Measurements from ENCODE around the gene LRRC31. TPM values are rescaled to one million over a fixed set of nuclear protein-coding genes. Genes with fewer than 3 reads are reported as not detected.

Gene LRRC31
- total RNA-seq, 2 experiments from 2014 or later = not detected

- CTCF ChIA-PET = interaction anchor here (1.2 to 1.4 kb wide), 2 partner anchors 12 to 18 kb away, joined by 3 to 5 read pairs; no protein-coding TSS in a partner anchor
- POLR2A ChIA-PET = no interaction called here
- no peak for DNase-seq
- Mint-ChIP-seq H3K4me3 (no peak overlapping the region), H3K4me1 (peaks cover 8% of the 10 kb centered on the region), H3K27ac (no peak overlapping the region), H3K9me3 (no peaks in the 10 kb centered on the region), H3K27me3 (peaks cover 2% of the 10 kb centered on the region), H3K36me3 (ENCODE audit: low read depth) (no peaks in the 10 kb centered on the region)
Observed at GRCh38 chr3:169880576-169881250, 11.0 kb upstream of the LRRC31 start.

GRCh38 chr3:169879845-169880575 is 10.3 kb upstream of the LRRC31 start:
- H3K36me3 Mint-ChIP-seq (ENCODE audit: low read depth) = no peaks in the 10 kb centered on the region
- DNase-seq = no peak
- peaks cover 2% of the 10 kb centered on the region for H3K27me3 Mint-ChIP-seq
- no peak overlapping the region for H3K27ac Mint-ChIP-seq
- ChIA-PET CTCF (no interaction called here), POLR2A (no interaction called here)
- H3K4me3 Mint-ChIP-seq = no peak overlapping the region
- H3K9me3 Mint-ChIP-seq = no peaks in the 10 kb centered on the region
- H3K4me1 Mint-ChIP-seq = peaks cover 8% of the 10 kb centered on the region

GRCh38 chr3:169879013-169879557 is 9.3 kb upstream of the LRRC31 start:
- POLR2A ChIA-PET = no interaction called here
- Mint-ChIP-seq H3K9me3 (no peaks in the 10 kb centered on the region), H3K27me3 (peaks cover 1% of the 10 kb centered on the region), H3K36me3 (ENCODE audit: low read depth) (no peaks in the 10 kb centered on the region), H3K4me3 (no peak overlapping the region), H3K27ac (no peak overlapping the region), H3K4me1 (peaks cover 5% of the 10 kb centered on the region)
- CTCF ChIA-PET = no interaction called here
- no peak for DNase-seq

GRCh38 chr3:169871129-169871886 is 1.6 kb upstream of the LRRC31 start:
- peak; percentile 53 for DNase-seq
- H3K4me3 Mint-ChIP-seq = peak overlapping the region; percentile 3
- peaks cover 28% of the 10 kb centered on the region for H3K4me1 Mint-ChIP-seq
- ChIA-PET CTCF (interaction anchor here (1.4 kb wide), 1 partner anchor 9 kb away, joined by 3 read pairs; no protein-coding TSS in a partner anchor), POLR2A (no interaction called here)
- peaks cover 1% of the 10 kb centered on the region for H3K27me3 Mint-ChIP-seq
- peak overlapping the region; percentile 0 for H3K27ac Mint-ChIP-seq
- H3K36me3 Mint-ChIP-seq (ENCODE audit: low read depth) = no peaks in the 10 kb centered on the region
- H3K9me3 Mint-ChIP-seq = no peaks in the 10 kb centered on the region

- Mint-ChIP-seq H3K27ac (no peak overlapping the region), H3K9me3 (no peaks in the 10 kb centered on the region), H3K27me3 (peaks cover 3% of the 10 kb centered on the region), H3K4me3 (no peak overlapping the region), H3K36me3 (ENCODE audit: low read depth) (no peaks in the 10 kb centered on the region), H3K4me1 (peaks cover 51% of the 10 kb centered on the region)
- no peak for DNase-seq
- ChIA-PET POLR2A (no interaction called here), CTCF (interaction anchor here (0.6 kb wide), 1 partner anchor 400 kb away, joined by 3 read pairs; no protein-coding TSS in a partner anchor)
Observed at GRCh38 chr3:169868369-169868768, 1.4 kb downstream of the LRRC31 start.

GRCh38 chr3:169867584-169868210 is 2.0 kb downstream of the LRRC31 start:
- no peak overlapping the region for H3K27ac Mint-ChIP-seq
- no peak overlapping the region for H3K4me3 Mint-ChIP-seq
- CTCF ChIA-PET = interaction anchor here (0.6 kb wide), 1 partner anchor 401 kb away, joined by 3 read pairs; no protein-coding TSS in a partner anchor
- DNase-seq = no peak
- H3K27me3 Mint-ChIP-seq = peaks cover 3% of the 10 kb centered on the region
- POLR2A ChIA-PET = no interaction called here
- H3K4me1 Mint-ChIP-seq = peaks cover 51% of the 10 kb centered on the region
- H3K36me3 Mint-ChIP-seq (ENCODE audit: low read depth) = no peaks in the 10 kb centered on the region
- no peaks in the 10 kb centered on the region for H3K9me3 Mint-ChIP-seq

DNA sequence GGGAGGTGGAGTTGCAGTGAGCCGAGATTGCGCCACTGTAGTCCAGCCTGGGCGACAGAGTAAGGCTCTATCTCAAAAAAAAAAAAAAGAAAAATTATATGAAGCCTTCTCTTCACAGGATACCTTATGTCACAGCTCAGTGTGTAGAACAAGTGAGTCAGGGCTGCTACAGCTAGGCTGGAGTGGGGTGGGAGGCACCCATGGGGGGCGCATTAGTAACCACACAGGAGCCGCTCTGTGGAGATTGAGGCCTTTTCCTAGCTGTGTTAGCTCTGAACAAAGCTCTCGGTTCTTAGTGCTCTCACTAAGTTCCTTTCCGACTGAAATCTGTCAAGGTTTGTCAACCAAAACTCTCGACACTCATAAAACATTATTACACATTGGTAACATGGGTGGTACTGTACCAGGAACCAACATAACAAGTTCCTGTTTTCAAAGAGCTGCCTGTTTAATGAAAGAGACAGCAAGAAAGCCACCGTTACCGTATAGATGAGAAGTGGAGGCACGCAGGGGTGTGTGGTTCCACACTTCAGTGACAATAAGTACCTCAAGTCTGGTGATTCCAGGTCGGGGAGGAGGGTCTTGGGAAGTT is 4.5 kb downstream of the LRRC31 start:
- Mint-ChIP-seq H3K9me3 (no peaks in the 10 kb centered on the region), H3K4me3 (no peak overlapping the region), H3K27ac (peak overlapping the region; percentile 84), H3K36me3 (ENCODE audit: low read depth) (no peaks in the 10 kb centered on the region), H3K4me1 (peaks cover 34% of the 10 kb centered on the region), H3K27me3 (peaks cover 8% of the 10 kb centered on the region)
- ChIA-PET POLR2A (no interaction called here), CTCF (interaction anchor here (0.6 to 0.7 kb wide), 2 partner anchors 25 to 102 kb away, joined by 3 to 5 read pairs; no protein-coding TSS in a partner anchor)
- no peak for DNase-seq

DNA sequence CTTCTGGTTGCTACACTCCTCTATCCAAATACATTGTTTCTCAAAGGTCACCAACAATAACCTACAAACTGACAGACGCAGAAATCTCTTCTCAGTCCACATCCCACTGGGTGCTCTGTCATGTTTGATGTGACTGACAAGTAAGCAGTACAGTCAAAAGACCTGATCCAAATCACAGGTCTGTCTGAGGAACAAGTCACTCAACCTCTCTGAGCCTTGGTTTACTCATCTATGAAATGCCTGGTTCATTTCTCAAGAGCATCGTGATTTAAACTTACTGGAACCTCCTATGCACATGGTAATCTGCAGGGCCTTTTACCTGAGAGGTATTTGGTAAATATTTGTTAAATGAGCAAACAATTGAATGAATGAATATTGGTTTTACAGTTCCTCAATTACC is 5.5 kb downstream of the LRRC31 start:
- POLR2A ChIA-PET = no interaction called here
- Mint-ChIP-seq H3K27ac (no peak overlapping the region), H3K27me3 (peaks cover 9% of the 10 kb centered on the region), H3K4me3 (no peak overlapping the region), H3K4me1 (peaks cover 26% of the 10 kb centered on the region), H3K36me3 (ENCODE audit: low read depth) (no peaks in the 10 kb centered on the region), H3K9me3 (no peaks in the 10 kb centered on the region)
- CTCF ChIA-PET = interaction anchor here (1.1 kb wide), 1 partner anchor 24 kb away, joined by 3 read pairs; no protein-coding TSS in a partner anchor
- no peak for DNase-seq

- no peaks in the 10 kb centered on the region for H3K36me3 Mint-ChIP-seq (ENCODE audit: low read depth)
- POLR2A ChIA-PET = interaction anchor here (0.7 kb wide), 1 partner anchor 99 kb away, joined by 3 read pairs; the partner anchor contains the start of gene TERC
- H3K27ac Mint-ChIP-seq = no peak overlapping the region
- peaks cover 10% of the 10 kb centered on the region for H3K27me3 Mint-ChIP-seq
- H3K4me1 Mint-ChIP-seq = peaks cover 24% of the 10 kb centered on the region
- H3K9me3 Mint-ChIP-seq = no peaks in the 10 kb centered on the region
- CTCF ChIA-PET = interaction anchor here (1.1 to 1.6 kb wide), 4 partner anchors 16 to 36 kb away, joined by 3 read pairs; no protein-coding TSS in a partner anchor
- H3K4me3 Mint-ChIP-seq = no peak overlapping the region
- peak; percentile 71 for DNase-seq
Observed at GRCh38 chr3:169863458-169863899, 6.3 kb downstream of the LRRC31 start.

DNA sequence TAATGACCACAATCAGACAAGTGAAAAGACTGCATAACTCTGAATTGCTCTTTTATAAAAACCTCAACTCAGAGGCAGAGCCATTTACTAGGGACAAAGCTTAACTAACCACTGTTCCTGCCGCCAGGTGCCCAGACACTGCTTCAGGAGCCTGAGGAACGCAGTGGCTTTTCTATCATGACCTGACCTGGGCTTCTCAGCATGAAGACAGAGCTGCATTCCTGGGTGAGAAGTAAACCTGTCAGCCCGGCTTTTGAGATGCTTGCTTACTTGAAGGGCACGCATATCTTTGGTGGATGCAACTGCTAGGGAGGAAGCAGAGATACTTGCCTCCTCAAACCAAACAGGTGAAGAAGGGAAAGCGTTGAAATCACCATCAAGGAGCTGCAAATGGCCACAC is 7.9 kb downstream of the LRRC31 start:
- ChIA-PET POLR2A (no interaction called here), CTCF (interaction anchor here (0.6 to 1.6 kb wide), 7 partner anchors 9 to 1942 kb away, joined by 3 to 5 read pairs (median 3); no protein-coding TSS in a partner anchor)
- peaks cover 24% of the 10 kb centered on the region for H3K4me1 Mint-ChIP-seq
- no peaks in the 10 kb centered on the region for H3K36me3 Mint-ChIP-seq (ENCODE audit: low read depth)
- H3K4me3 Mint-ChIP-seq = no peak overlapping the region
- H3K9me3 Mint-ChIP-seq = no peaks in the 10 kb centered on the region
- peaks cover 12% of the 10 kb centered on the region for H3K27me3 Mint-ChIP-seq
- H3K27ac Mint-ChIP-seq = no peak overlapping the region
- DNase-seq = no peak

- Mint-ChIP-seq H3K4me3 (no peak overlapping the region), H3K9me3 (no peaks in the 10 kb centered on the region), H3K27ac (no peak overlapping the region), H3K27me3 (peaks cover 16% of the 10 kb centered on the region), H3K36me3 (ENCODE audit: low read depth) (no peaks in the 10 kb centered on the region), H3K4me1 (no peaks in the 10 kb centered on the region)
- ChIA-PET POLR2A (no interaction called here), CTCF (interaction anchor here (0.6 to 1.7 kb wide), 3 partner anchors 17 to 1620 kb away, joined by 3 to 5 read pairs (median 4); no protein-coding TSS in a partner anchor)
- DNase-seq = no peak
Observed at GRCh38 chr3:169857811-169858210, 11.9 kb downstream of the LRRC31 start.

DNA sequence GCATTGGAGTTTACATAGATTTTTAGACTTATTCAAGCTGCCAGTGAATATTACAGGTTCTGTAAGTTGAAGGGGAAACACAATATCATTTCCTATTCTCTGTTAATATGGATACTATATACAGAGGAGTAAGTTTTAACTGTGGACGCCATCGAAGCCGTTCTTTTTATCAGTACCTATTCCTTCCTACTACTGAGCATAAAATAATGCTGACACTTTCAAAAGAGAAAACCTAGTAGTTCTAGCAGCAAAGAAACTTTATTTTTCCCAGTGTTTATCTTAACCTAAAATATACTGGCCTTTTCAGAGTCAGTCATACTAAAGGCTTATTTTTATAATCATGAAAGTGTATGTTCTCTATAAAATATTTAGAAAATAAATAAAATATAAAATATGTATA is 14.2 kb downstream of the LRRC31 start:
- H3K27me3 Mint-ChIP-seq = peaks cover 13% of the 10 kb centered on the region
- H3K4me1 Mint-ChIP-seq = no peaks in the 10 kb centered on the region
- CTCF ChIA-PET = interaction anchor here (0.6 kb wide), 1 partner anchor 323 kb away, joined by 3 read pairs; no protein-coding TSS in a partner anchor
- no peak overlapping the region for H3K4me3 Mint-ChIP-seq
- no peaks in the 10 kb centered on the region for H3K9me3 Mint-ChIP-seq
- POLR2A ChIA-PET = no interaction called here
- no peak for DNase-seq
- no peaks in the 10 kb centered on the region for H3K36me3 Mint-ChIP-seq (ENCODE audit: low read depth)
- H3K27ac Mint-ChIP-seq = no peak overlapping the region
